ENCODE data around the gene DISC1. TPM values are rescaled to one million over a fixed set of nuclear protein-coding genes. Genes with fewer than 3 reads are reported as not detected.
"Not testable (repeated sequence)": the region's sequence is repeated elsewhere in the genome, so short reads cannot be mapped to it uniquely, and the experiment has no call there.

Gene DISC1
- polyA plus RNA-seq, 1 experiment: 2.3 TPM

GRCh38 chr1:231940701-231941100 lies 314.1 kb downstream of the DISC1 start:
- TF ChIP-seq, protein P1, sequence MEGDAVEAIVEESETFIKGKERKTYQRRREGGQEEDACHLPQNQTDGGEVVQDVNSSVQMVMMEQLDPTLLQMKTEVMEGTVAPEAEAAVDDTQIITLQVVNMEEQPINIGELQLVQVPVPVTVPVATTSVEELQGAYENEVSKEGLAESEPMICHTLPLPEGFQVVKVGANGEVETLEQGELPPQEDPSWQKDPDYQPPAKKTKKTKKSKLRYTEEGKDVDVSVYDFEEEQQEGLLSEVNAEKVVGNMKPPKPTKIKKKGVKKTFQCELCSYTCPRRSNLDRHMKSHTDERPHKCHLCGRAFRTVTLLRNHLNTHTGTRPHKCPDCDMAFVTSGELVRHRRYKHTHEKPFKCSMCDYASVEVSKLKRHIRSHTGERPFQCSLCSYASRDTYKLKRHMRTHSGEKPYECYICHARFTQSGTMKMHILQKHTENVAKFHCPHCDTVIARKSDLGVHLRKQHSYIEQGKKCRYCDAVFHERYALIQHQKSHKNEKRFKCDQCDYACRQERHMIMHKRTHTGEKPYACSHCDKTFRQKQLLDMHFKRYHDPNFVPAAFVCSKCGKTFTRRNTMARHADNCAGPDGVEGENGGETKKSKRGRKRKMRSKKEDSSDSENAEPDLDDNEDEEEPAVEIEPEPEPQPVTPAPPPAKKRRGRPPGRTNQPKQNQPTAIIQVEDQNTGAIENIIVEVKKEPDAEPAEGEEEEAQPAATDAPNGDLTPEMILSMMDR (IDR thresholded peaks at IDR 0.05; ENCODE audit: insufficient read depth, low read depth, low read length): no peak
- Histone ChIP-seq H3K27me3 (ENCODE audit: control insufficient read depth, insufficient read depth, low read length) (no peaks in the 10 kb centered on the region), H3K4me3 (ENCODE audit: low read depth, low read length) (no peak overlapping the region), H3K36me3 (ENCODE audit: control insufficient read depth, insufficient read depth, low read length) (no peaks in the 10 kb centered on the region)
- CTCF ChIA-PET: no interaction called here
- DNase-seq (ENCODE audit: low read depth): no peak
- POLR2A ChIA-PET: no interaction called here

DNA sequence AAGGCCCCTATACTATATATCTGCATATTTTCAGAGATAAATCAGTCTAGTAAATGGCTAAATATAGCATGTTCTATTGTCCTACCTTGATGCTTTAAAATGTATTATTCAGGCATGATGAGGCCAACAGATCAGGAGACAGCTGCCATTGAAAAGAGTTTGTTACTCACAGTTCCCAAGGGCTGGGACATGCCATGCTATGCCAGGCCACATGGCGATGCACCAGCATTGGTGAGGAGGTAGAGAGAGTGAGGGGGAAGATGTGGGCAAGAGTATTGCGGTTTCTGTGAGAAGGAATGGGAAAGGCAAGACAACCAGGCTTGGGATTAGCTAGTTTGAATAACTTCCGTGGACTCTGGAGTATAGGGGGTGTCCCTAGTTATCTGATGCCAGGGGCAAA lies 316.5 kb downstream of the DISC1 start:
- Histone ChIP-seq H3K27me3 (ENCODE audit: control insufficient read depth, insufficient read depth, low read length) (no peaks in the 10 kb centered on the region), H3K4me3 (ENCODE audit: low read depth, low read length) (no peak overlapping the region), H3K36me3 (ENCODE audit: control insufficient read depth, insufficient read depth, low read length) (no peaks in the 10 kb centered on the region)
- DNase-seq (ENCODE audit: low read depth): no peak
- POLR2A ChIA-PET: no interaction called here
- TF ChIP-seq, protein P1 (IDR thresholded peaks at IDR 0.05; ENCODE audit: insufficient read depth, low read depth, low read length): no peak
- CTCF ChIA-PET: interaction anchor here (1.2 kb wide), 1 partner anchor 15 kb away, joined by 3 read pairs; no protein-coding TSS in a partner anchor

DNA sequence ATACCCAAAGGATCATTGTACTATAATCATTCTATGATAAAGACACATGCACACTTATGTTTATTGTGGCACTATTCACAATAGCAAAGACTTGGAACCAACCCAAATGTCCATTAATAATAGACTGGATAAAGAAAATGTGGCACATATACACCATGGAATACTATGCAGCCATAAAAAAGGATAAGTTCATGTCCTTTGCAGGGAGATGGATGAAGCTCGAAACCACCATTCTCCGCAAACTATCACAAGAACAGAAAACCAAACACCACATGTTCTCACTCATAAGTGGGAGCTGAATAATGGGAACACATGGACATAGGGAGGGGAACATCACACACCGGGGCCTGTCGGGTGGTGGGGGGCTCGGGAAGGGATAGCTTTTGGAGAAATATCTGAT lies 321.5 kb downstream of the DISC1 start:
- POLR2A ChIA-PET; H3K27me3 ChIP-seq (ENCODE audit: control insufficient read depth, insufficient read depth, low read length); CTCF ChIA-PET; H3K4me3 ChIP-seq (ENCODE audit: low read depth, low read length); H3K36me3 ChIP-seq (ENCODE audit: control insufficient read depth, insufficient read depth, low read length); DNase-seq (ENCODE audit: low read depth): not testable (repeated sequence)

GRCh38 chr1:231949277-231950091 lies 322.9 kb downstream of the DISC1 start:
- POLR2A ChIA-PET: no interaction called here
- Histone ChIP-seq H3K36me3 (ENCODE audit: control insufficient read depth, insufficient read depth, low read length) (no peaks in the 10 kb centered on the region), H3K27me3 (ENCODE audit: control insufficient read depth, insufficient read depth, low read length) (no peaks in the 10 kb centered on the region), H3K4me3 (ENCODE audit: low read depth, low read length) (no peak overlapping the region)
- TF ChIP-seq, protein P1 (IDR thresholded peaks at IDR 0.05; ENCODE audit: insufficient read depth, low read depth, low read length): no peak
- no peak for DNase-seq (ENCODE audit: low read depth)
- CTCF ChIA-PET: interaction anchor here (0.7 to 0.8 kb wide), 2 partner anchors 33 to 143 kb away, joined by 3 to 4 read pairs; no protein-coding TSS in a partner anchor

DNA sequence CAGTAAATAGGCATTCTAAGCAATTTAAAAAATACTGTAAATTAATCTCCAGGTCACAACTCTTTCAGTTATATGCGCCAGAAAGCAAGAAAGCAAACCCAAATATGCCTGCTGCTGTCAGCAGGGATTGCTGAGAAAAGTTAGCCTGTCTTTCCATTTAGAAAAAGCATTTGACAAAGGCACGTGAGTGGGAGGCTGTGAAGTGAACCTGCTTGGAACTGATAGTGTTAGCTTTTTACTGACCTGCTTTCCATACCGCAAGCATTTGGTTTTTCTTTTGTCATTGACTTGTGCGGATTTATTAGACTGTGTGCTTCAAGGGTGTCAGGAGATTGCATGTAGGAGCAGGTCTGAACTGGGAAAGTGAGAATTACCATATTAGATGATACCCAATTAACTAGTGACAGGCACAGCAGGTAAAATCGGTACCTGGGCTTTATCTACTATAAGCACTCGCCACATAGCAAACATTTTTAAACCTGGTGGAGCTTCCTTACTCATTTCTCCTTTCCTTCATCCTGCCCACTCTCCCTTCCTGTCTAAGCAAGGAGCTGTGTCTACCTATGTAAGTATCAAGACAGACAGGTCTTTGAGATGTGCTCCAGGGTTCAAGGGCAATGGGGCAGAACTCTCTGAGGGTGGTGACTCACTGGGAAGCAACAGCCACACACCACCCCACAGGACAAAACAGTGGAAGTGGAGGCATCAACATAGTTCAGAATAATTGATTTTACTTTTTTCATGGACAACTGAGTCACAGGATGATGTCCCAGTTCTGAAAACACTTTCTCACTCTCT lies 323.9 kb downstream of the DISC1 start:
- no peak for DNase-seq (ENCODE audit: low read depth)
- TF ChIP-seq, protein P1 (IDR thresholded peaks at IDR 0.05; ENCODE audit: insufficient read depth, low read depth, low read length): no peak
- Histone ChIP-seq H3K36me3 (ENCODE audit: control insufficient read depth, insufficient read depth, low read length) (no peaks in the 10 kb centered on the region), H3K27me3 (ENCODE audit: control insufficient read depth, insufficient read depth, low read length) (no peaks in the 10 kb centered on the region), H3K4me3 (ENCODE audit: low read depth, low read length) (no peak overlapping the region)
- POLR2A ChIA-PET: no interaction called here
- CTCF ChIA-PET: interaction anchor here (0.8 kb wide), 1 partner anchor 32 kb away, joined by 4 read pairs; no protein-coding TSS in a partner anchor

Measured in BJ (cell line).